ENCODE data around the gene SOX18. TPM values are rescaled to one million over a fixed set of nuclear protein-coding genes. Genes with fewer than 3 reads are reported as not detected.

SOX18 gene
- total and polyA plus RNA-seq, 2 of the 13 experiments (the other 11 are each of a cell fraction or from before 2014, with no cell fraction given) = 1.6 to 1.9 TPM

DNA sequence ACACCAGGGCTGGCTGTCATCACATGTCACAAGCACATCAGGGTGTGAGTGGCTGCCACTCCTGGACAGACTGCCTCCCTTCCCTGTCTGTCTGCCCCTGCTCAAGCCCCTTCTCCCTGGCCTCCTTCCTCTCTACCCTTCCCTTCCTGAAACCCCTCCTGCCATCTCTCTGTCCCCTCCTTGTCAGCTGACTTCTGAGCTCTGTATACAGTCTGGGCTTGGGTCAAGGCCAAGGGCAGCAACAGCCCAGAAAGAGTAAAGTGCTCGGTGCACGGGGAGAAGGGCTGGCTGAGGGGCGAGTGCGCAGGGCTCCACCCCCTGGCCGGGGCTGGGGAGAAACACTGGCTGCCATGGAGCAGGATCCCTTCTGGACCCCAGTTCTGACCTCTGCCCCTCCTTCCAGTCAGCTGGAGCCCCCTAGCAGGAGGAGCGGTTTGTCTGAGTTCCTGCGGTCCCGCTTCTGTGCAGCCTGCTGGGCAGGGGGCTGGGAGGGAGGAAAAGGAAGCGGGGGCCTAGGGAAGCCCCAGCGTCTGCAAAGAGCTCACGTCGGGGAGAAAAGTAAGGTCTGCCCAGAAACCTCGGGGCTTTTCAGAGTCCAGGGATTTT, 32.8 kb upstream of the SOX18 start (continued):
- peak; percentile 49; the same call in 1 of the 2 replicates for TF ChIP-seq ZNF292 (CRISPR knock-in tag; IDR thresholded peaks at IDR 0.05; ENCODE audit: borderline replicate concordance, low read depth)
- TF ChIP-seq, protein P1, sequence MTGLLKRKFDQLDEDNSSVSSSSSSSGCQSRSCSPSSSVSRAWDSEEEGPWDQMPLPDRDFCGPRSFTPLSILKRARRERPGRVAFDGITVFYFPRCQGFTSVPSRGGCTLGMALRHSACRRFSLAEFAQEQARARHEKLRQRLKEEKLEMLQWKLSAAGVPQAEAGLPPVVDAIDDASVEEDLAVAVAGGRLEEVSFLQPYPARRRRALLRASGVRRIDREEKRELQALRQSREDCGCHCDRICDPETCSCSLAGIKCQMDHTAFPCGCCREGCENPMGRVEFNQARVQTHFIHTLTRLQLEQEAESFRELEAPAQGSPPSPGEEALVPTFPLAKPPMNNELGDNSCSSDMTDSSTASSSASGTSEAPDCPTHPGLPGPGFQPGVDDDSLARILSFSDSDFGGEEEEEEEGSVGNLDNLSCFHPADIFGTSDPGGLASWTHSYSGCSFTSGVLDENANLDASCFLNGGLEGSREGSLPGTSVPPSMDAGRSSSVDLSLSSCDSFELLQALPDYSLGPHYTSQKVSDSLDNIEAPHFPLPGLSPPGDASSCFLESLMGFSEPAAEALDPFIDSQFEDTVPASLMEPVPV (CRISPR knock-in tag; IDR thresholded peaks at IDR 0.05) = peak; percentile 29; the same call in 1 of the 2 replicates
- no peak for TF ChIP-seq MTERF4 (CRISPR knock-in tag; IDR thresholded peaks at IDR 0.05)
- TF ChIP-seq THYN1 (CRISPR knock-in tag; IDR thresholded peaks at IDR 0.05; ENCODE audit: borderline replicate concordance, low read depth) = no peak
- no peak for TF ChIP-seq ATF4 (CRISPR knock-in tag; IDR thresholded peaks at IDR 0.05)
- peak; percentile 47 for TF ChIP-seq SOX5 (CRISPR knock-in tag; IDR thresholded peaks at IDR 0.05; ENCODE audit: borderline replicate concordance)
- peak; percentile 49; the same call in 1 of the 2 replicates for TF ChIP-seq FOXP4 (CRISPR knock-in tag; IDR thresholded peaks at IDR 0.05)
- TF ChIP-seq, protein P2, sequence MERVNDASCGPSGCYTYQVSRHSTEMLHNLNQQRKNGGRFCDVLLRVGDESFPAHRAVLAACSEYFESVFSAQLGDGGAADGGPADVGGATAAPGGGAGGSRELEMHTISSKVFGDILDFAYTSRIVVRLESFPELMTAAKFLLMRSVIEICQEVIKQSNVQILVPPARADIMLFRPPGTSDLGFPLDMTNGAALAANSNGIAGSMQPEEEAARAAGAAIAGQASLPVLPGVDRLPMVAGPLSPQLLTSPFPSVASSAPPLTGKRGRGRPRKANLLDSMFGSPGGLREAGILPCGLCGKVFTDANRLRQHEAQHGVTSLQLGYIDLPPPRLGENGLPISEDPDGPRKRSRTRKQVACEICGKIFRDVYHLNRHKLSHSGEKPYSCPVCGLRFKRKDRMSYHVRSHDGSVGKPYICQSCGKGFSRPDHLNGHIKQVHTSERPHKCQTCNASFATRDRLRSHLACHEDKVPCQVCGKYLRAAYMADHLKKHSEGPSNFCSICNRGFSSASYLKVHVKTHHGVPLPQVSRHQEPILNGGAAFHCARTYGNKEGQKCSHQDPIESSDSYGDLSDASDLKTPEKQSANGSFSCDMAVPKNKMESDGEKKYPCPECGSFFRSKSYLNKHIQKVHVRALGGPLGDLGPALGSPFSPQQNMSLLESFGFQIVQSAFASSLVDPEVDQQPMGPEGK (CRISPR knock-in tag; IDR thresholded peaks at IDR 0.05) = peak; percentile 80
- TF ChIP-seq ZNF570 (CRISPR knock-in tag; IDR thresholded peaks at IDR 0.05; ENCODE audit: borderline replicate concordance) = no peak
- no peak for TF ChIP-seq ZNF790 (CRISPR knock-in tag; IDR thresholded peaks at IDR 0.05; ENCODE audit: borderline replicate concordance)
- 0 out of 2 replicates have a peak, but pooled peaks have one; percentile 18 for TF ChIP-seq GATAD1 (CRISPR knock-in tag; IDR thresholded peaks at IDR 0.05)
- TF ChIP-seq IRF2 (CRISPR knock-in tag; IDR thresholded peaks at IDR 0.05) = peak; percentile 27; the same call in 1 of the 2 replicates
- TF ChIP-seq POLR2AphosphoS2 (IDR thresholded peaks at IDR 0.05; ENCODE audit: low read depth, low read length) = no peak
- TF ChIP-seq, protein P3, sequence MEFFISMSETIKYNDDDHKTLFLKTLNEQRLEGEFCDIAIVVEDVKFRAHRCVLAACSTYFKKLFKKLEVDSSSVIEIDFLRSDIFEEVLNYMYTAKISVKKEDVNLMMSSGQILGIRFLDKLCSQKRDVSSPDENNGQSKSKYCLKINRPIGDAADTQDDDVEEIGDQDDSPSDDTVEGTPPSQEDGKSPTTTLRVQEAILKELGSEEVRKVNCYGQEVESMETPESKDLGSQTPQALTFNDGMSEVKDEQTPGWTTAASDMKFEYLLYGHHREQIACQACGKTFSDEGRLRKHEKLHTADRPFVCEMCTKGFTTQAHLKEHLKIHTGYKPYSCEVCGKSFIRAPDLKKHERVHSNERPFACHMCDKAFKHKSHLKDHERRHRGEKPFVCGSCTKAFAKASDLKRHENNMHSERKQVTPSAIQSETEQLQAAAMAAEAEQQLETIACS (CRISPR knock-in tag; IDR thresholded peaks at IDR 0.05) = 0 out of 2 replicates have a peak, but pooled peaks have one; percentile 25
- no peak for TF ChIP-seq TERF1 (CRISPR knock-in tag; IDR thresholded peaks at IDR 0.05)
- no peak for TF ChIP-seq SPEN (CRISPR knock-in tag; IDR thresholded peaks at IDR 0.05; ENCODE audit: low read depth)
- peak; percentile 95 for TF ChIP-seq RARA (CRISPR knock-in tag; IDR thresholded peaks at IDR 0.05)
- TF ChIP-seq TEAD2 (CRISPR knock-in tag; IDR thresholded peaks at IDR 0.05) = no peak

All from HepG2 (cell line).